Peyer's patch (tissue), 4 donors: Measurements from ENCODE around the gene FKBP11.

Source experiments
- CTCF ChIP-seq, 6 experiments: fragments of 450-650 bp in 4 of 6; fragments of 200-600 bp in 2 of 6; sonication (generic) in 1 of 6; IDR thresholded peaks; one replicate each; pipeline ENCODE4 v1.5.1; 2017 to 2019; ENCODE audit warnings: antibody characterized with exemption in 6 of 6, mild to moderate bottlenecking in 3 of 6, moderate library complexity in 1 of 6
- POLR2A ChIP-seq, 2 donors: fragments of 450-650 bp; IDR thresholded peaks; one replicate each; pipeline ENCODE4 v1.5.1; 2017; ENCODE audit warnings: antibody characterized with exemption in 2 of 2, mild to moderate bottlenecking in 2 of 2, moderate library complexity in 2 of 2

GRCh38 chr12:48929551-48929950, 4.3 kb upstream of the FKBP11 start:
- TF ChIP-seq CTCF (IDR thresholded peaks at IDR 0.05) (no peak), POLR2A (IDR thresholded peaks at IDR 0.05) (no peak)
